ENCODE measurements around the gene VWA2. TPM values are rescaled to one million over a fixed set of nuclear protein-coding genes. Genes with fewer than 3 reads are reported as not detected.

Gene VWA2
- total RNA-seq, 4 donors from 2014 or later: 5.0 to 20.8 (median 11.3) TPM

GRCh38 chr10:114271075-114271778, 32.2 kb downstream of the VWA2 start:
- no peaks in the 10 kb centered on the region for H3K9me3 ChIP-seq
- H3K36me3 ChIP-seq: no peaks in the 10 kb centered on the region
- peak overlapping the region in 1 of 4 donors; percentile 51 for H3K27ac ChIP-seq
- peak in 1 of 3 donors; percentile 26 for DNase-seq
- no peaks in the 10 kb centered on the region for H3K4me1 ChIP-seq
- H3K27me3 ChIP-seq: no peaks in the 10 kb centered on the region
- no peak for TF ChIP-seq POLR2A (IDR thresholded peaks at IDR 0.05)
- peak in 3 of 6 experiments; percentile 23 to 28 (median 23) for TF ChIP-seq CTCF (IDR thresholded peaks at IDR 0.05)
- no peak overlapping the region for H3K4me3 ChIP-seq

GRCh38 chr10:114271779-114272167, 32.7 kb downstream of the VWA2 start:
- Histone ChIP-seq H3K27ac (peak overlapping the region in 1 of 4 donors; percentile 51), H3K9me3 (no peaks in the 10 kb centered on the region), H3K4me1 (no peaks in the 10 kb centered on the region), H3K36me3 (no peaks in the 10 kb centered on the region), H3K27me3 (no peaks in the 10 kb centered on the region), H3K4me3 (no peak overlapping the region)
- TF ChIP-seq POLR2A (IDR thresholded peaks at IDR 0.05): no peak
- no peak for TF ChIP-seq CTCF (IDR thresholded peaks at IDR 0.05)
- DNase-seq: peak in 1 of 3 donors; percentile 52

GRCh38 chr10:114272696-114273095, 33.6 kb downstream of the VWA2 start:
- Histone ChIP-seq H3K4me1 (no peaks in the 10 kb centered on the region), H3K4me3 (no peak overlapping the region), H3K27me3 (no peaks in the 10 kb centered on the region), H3K27ac (no peak overlapping the region), H3K9me3 (no peaks in the 10 kb centered on the region), H3K36me3 (no peaks in the 10 kb centered on the region)
- TF ChIP-seq POLR2A (IDR thresholded peaks at IDR 0.05) (no peak), CTCF (IDR thresholded peaks at IDR 0.05) (no peak)
- DNase-seq: peak in 1 of 3 donors; percentile 21

- Histone ChIP-seq H3K4me1 (no peaks in the 10 kb centered on the region), H3K36me3 (no peaks in the 10 kb centered on the region), H3K27ac (no peak overlapping the region), H3K27me3 (no peaks in the 10 kb centered on the region), H3K4me3 (no peak overlapping the region), H3K9me3 (no peaks in the 10 kb centered on the region)
- DNase-seq: peak in 1 of 3 donors; percentile 36
- TF ChIP-seq CTCF (IDR thresholded peaks at IDR 0.05) (no peak), POLR2A (IDR thresholded peaks at IDR 0.05) (no peak)
These were observed 34.9 kb downstream of the VWA2 start for GRCh38 chr10:114273910-114274309.

GRCh38 chr10:114274616-114275453, 35.8 kb downstream of the VWA2 start:
- H3K4me3 ChIP-seq: no peak overlapping the region
- DNase-seq: peak in 1 of 3 donors; percentile 22
- no peaks in the 10 kb centered on the region for H3K9me3 ChIP-seq
- no peaks in the 10 kb centered on the region for H3K27me3 ChIP-seq
- no peaks in the 10 kb centered on the region for H3K36me3 ChIP-seq
- no peak for TF ChIP-seq POLR2A (IDR thresholded peaks at IDR 0.05)
- no peaks in the 10 kb centered on the region for H3K4me1 ChIP-seq
- H3K27ac ChIP-seq: no peak overlapping the region

GRCh38 chr10:114276066-114276465, 37.0 kb downstream of the VWA2 start:
- peak in 1 of 3 donors; percentile 22 for DNase-seq
- no peaks in the 10 kb centered on the region for H3K4me1 ChIP-seq

More at GRCh38 chr10:114276066-114276465, 37.0 kb downstream of the VWA2 start:
- Histone ChIP-seq H3K4me3 (no peak overlapping the region), H3K36me3 (no peaks in the 10 kb centered on the region), H3K27ac (no peak overlapping the region), H3K9me3 (no peaks in the 10 kb centered on the region), H3K27me3 (no peaks in the 10 kb centered on the region)
- no peak for TF ChIP-seq CTCF (IDR thresholded peaks at IDR 0.05)
- TF ChIP-seq POLR2A (IDR thresholded peaks at IDR 0.05): no peak

Data from Peyer's patch (tissue), 4 donors.